H1 (cell line): ENCODE data around the gene DRAM1. TPM values are rescaled to one million over a fixed set of nuclear protein-coding genes. Genes with fewer than 3 reads are reported as not detected.

Experiments
- CTCF ChIA-PET: fragments of 300-600 bp; sonication (Branson Sonifier 250); formaldehyde crosslinking; loops from one replicate; lab custom pipeline; 2021; ENCODE audit not compliant: partially characterized antibody; lab: Charles Lee
- POLR2A ChIA-PET: fragments of 300-600 bp; sonication (Branson Sonifier 250); formaldehyde crosslinking; loops from one replicate; lab custom pipeline; 2021; ENCODE audit warnings: inconsistent platforms; ENCODE audit not compliant: partially characterized antibody; lab: Charles Lee
- DNase-seq, 2 experiments: peaks; one replicate each; pipeline versions ENCODE4 v3.0.0 to v3.0.0-alpha.2; 2010 to 2022; ENCODE audit warnings: low spot score in 2 of 2, low read depth in 1 of 2, mixed read lengths in 1 of 2
- FAIRE-seq: peaks from 2 replicates; lab custom pipeline; 2011; peaks lifted over from hg19 to GRCh38; lab: Jason Lieb, UNC
- H2AFZ ChIP-seq: 2 replicates; pipeline ENCODE4 v1.8.1; 2012; ENCODE audit warnings: low read length, inconsistent platforms
- H2AK5ac ChIP-seq: 2 replicates; pipeline ENCODE4 v1.6.1; 2013; ENCODE audit warnings: low read depth, low read length
- H2BK120ac ChIP-seq: replicated peaks from 2 replicates; pipeline ENCODE3; 2013; ENCODE audit warnings: low read depth, low read length, inconsistent platforms
- H2BK12ac ChIP-seq: 2 replicates; pipeline ENCODE4 v1.6.1; 2013; ENCODE audit warnings: low read depth, low read length
- H2BK15ac ChIP-seq: 2 replicates; pipeline ENCODE4 v1.6.1; 2013; ENCODE audit warnings: low read length
- H2BK20ac ChIP-seq: 2 replicates; pipeline ENCODE4 v1.6.1; 2013; ENCODE audit warnings: low read length
- H2BK5ac ChIP-seq: 2 replicates; pipeline ENCODE4 v1.6.1; 2013; ENCODE audit warnings: low read depth, low read length
- H3K14ac ChIP-seq: 2 replicates; pipeline ENCODE4 v1.6.1; 2013; ENCODE audit warnings: inconsistent platforms; ENCODE audit not compliant: insufficient read length
- H3K18ac ChIP-seq: 2 replicates; pipeline ENCODE4 v1.6.1; 2013; ENCODE audit warnings: low read length; ENCODE audit errors: extremely low read depth
- H3K23ac ChIP-seq: 2 replicates; pipeline ENCODE4 v1.6.1; 2013; ENCODE audit warnings: inconsistent platforms; ENCODE audit not compliant: insufficient read length
- H3K23me2 ChIP-seq: 2 replicates; pipeline ENCODE4 v1.6.1; 2013; ENCODE audit warnings: low read depth, low read length
- H3K27ac ChIP-seq: 2 replicates; pipeline ENCODE4 v1.6.1; 2011; ENCODE audit warnings: low read depth, low read length, inconsistent platforms
- H3K27me3 ChIP-seq, 4 experiments: replicated peaks in 1 of 4; 1 replicate in 1 of 4; 2 replicates in 3 of 4; pipeline versions ENCODE4 v1.6.1 to v1.8.1; 2011 to 2013; ENCODE audit warnings: low read length in 3 of 4, mild to moderate bottlenecking in 3 of 4, inconsistent platforms in 2 of 4, mixed read lengths in 2 of 4, moderate library complexity in 1 of 4; ENCODE audit not compliant: control insufficient read depth in 3 of 4, insufficient read depth in 3 of 4; ENCODE audit errors: extremely low read depth in 1 of 4
- H3K36me3 ChIP-seq, 4 experiments: 2 replicates each; pipeline versions ENCODE4 v1.6.1 to v1.8.1; 2011 to 2013; ENCODE audit warnings: mild to moderate bottlenecking in 4 of 4, low read length in 3 of 4, moderate library complexity in 2 of 4, control low read depth in 1 of 4, inconsistent platforms in 1 of 4; ENCODE audit not compliant: insufficient read depth in 4 of 4, control insufficient read depth in 2 of 4
- H3K4ac ChIP-seq: replicated peaks from 2 replicates; pipeline ENCODE3; 2013; ENCODE audit warnings: low read length, low read depth, mixed read lengths, inconsistent platforms; ENCODE audit not compliant: insufficient read length
- H3K4me1 ChIP-seq, 4 experiments: replicated peaks in 1 of 4; 1 replicate in 1 of 4; 2 replicates in 3 of 4; pipeline versions ENCODE4 v1.6.1 to v1.8.1; 2011 to 2013; ENCODE audit warnings: low read length in 3 of 4, inconsistent platforms in 2 of 4, mixed read lengths in 1 of 4; ENCODE audit not compliant: insufficient read depth in 4 of 4, control insufficient read depth in 3 of 4
- H3K4me2 ChIP-seq, 2 experiments: 2 replicates each; pipeline versions ENCODE4 v1.6.1 to v1.8.1; 2011 to 2013; ENCODE audit warnings: low read depth in 2 of 2, low read length in 2 of 2, control low read depth in 1 of 2, inconsistent platforms in 1 of 2, mild to moderate bottlenecking in 1 of 2; ENCODE audit not compliant: insufficient read depth in 1 of 2
- H3K4me3 ChIP-seq, 4 experiments: fragments of 200-600, 300-600 bp in 1 of 4; sonication (generic), shearing (Covaris generic), sonication (Bioruptor Twin) in 1 of 4; 2 replicates each; pipeline versions ENCODE4 v1.5.1 to v1.8.1; 2011 to 2016; ENCODE audit warnings: low read length in 4 of 4, low read depth in 3 of 4, control low read depth in 2 of 4, inconsistent platforms in 2 of 4, mild to moderate bottlenecking in 2 of 4, mixed read lengths in 1 of 4, moderate library complexity in 1 of 4; ENCODE audit not compliant: insufficient read depth in 2 of 4; ENCODE audit errors: extremely low read depth in 1 of 4
- H3K56ac ChIP-seq: replicated peaks from 2 replicates; pipeline ENCODE3; 2013; ENCODE audit warnings: low read depth, mild to moderate bottlenecking, mixed read lengths, low read length, inconsistent platforms; ENCODE audit not compliant: insufficient read length
- H3K79me1 ChIP-seq: 2 replicates; pipeline ENCODE4 v1.6.1; 2013; ENCODE audit warnings: low read depth, low read length, control low read depth
- H3K79me2 ChIP-seq, 2 experiments: 2 replicates each; pipeline versions ENCODE4 v1.6.1 to v1.8.1; 2012 to 2013; ENCODE audit warnings: low read length in 2 of 2, mild to moderate bottlenecking in 2 of 2, inconsistent platforms in 1 of 2; ENCODE audit not compliant: insufficient read depth in 2 of 2, control insufficient read depth in 1 of 2
- H3K9ac ChIP-seq, 4 experiments: replicated peaks in 1 of 4; 1 replicate in 1 of 4; 2 replicates in 3 of 4; pipeline versions ENCODE4 v1.6.1 to v1.8.1; 2011 to 2013; ENCODE audit warnings: low read depth in 3 of 4, low read length in 3 of 4, control low read depth in 2 of 4, mild to moderate bottlenecking in 2 of 4, moderate library complexity in 2 of 4, inconsistent platforms in 1 of 4; ENCODE audit errors: extremely low read depth in 1 of 4
- H3K9me3 ChIP-seq, 2 experiments: 2 replicates each; pipeline versions ENCODE4 v1.6.1 to v1.8.1; 2012 to 2013; ENCODE audit warnings: mild to moderate bottlenecking in 2 of 2, moderate library complexity in 2 of 2, control low read depth in 1 of 2, inconsistent platforms in 1 of 2, low read depth in 1 of 2, low read length in 1 of 2, mixed read lengths in 1 of 2; ENCODE audit not compliant: insufficient read depth in 2 of 2
- H4K20me1 ChIP-seq, 2 experiments: replicated peaks in 1 of 2; 2 replicates each; pipeline versions ENCODE3 to v1.8.1; 2011 to 2013; ENCODE audit warnings: inconsistent platforms in 2 of 2, low read length in 2 of 2, mild to moderate bottlenecking in 1 of 2; ENCODE audit not compliant: insufficient read depth in 2 of 2, control insufficient read depth in 1 of 2
- H4K5ac ChIP-seq: 2 replicates; pipeline ENCODE4 v1.6.1; 2013; ENCODE audit warnings: low read length, low read depth, mixed read lengths, inconsistent platforms; ENCODE audit not compliant: insufficient read length
- H4K8ac ChIP-seq: 2 replicates; pipeline ENCODE4 v1.8.0; 2013; ENCODE audit warnings: mild to moderate bottlenecking, moderate library complexity, low read length, inconsistent platforms; ENCODE audit not compliant: insufficient read depth; ENCODE audit errors: extremely low read depth
- H4K91ac ChIP-seq: replicated peaks from 2 replicates; pipeline ENCODE3; 2013; ENCODE audit warnings: low read length, mixed read lengths, inconsistent platforms; ENCODE audit not compliant: insufficient read length
- CTBP2 ChIP-seq: IDR thresholded peaks from 2 replicates; pipeline ENCODE4 v1.7.0; 2011; ENCODE audit warnings: borderline replicate concordance, mild to moderate bottlenecking, moderate library complexity, mixed read lengths, low read length; ENCODE audit not compliant: insufficient read depth, insufficient read length
- CTCF ChIP-seq, 3 experiments: IDR thresholded peaks; 1 replicate in 2 of 3; 2 replicates in 1 of 3; pipeline versions ENCODE4 v1.5.1 to v1.6.1; 2011; ENCODE audit warnings: low read length in 3 of 3, mild to moderate bottlenecking in 3 of 3, inconsistent platforms in 2 of 3, low read depth in 1 of 3, moderate library complexity in 1 of 3; ENCODE audit not compliant: insufficient read depth in 1 of 3; ENCODE audit errors: control extremely low read depth in 1 of 3
- JUND ChIP-seq: IDR thresholded peaks from 2 replicates; pipeline ENCODE4 v1.6.1; 2011; ENCODE audit warnings: mild to moderate bottlenecking, improper control_type of control experiment, low read length
- KDM5A ChIP-seq: fragments of 200-600 bp; IDR thresholded peaks from 2 replicates; pipeline ENCODE4 v1.7.1; 2012; ENCODE audit warnings: mild to moderate bottlenecking, low read length, inconsistent platforms, mixed read lengths
- RAD21 ChIP-seq, 2 experiments: IDR thresholded peaks in 1 of 2; conservative IDR thresholded peaks in 1 of 2; 2 replicates each; pipeline ENCODE4 v1.6.1; 2011; ENCODE audit warnings: low read depth in 2 of 2, low read length in 2 of 2, improper control_type of control experiment in 1 of 2, inconsistent platforms in 1 of 2, mild to moderate bottlenecking in 1 of 2, moderate library complexity in 1 of 2
- TEAD4 ChIP-seq: IDR thresholded peaks from 2 replicates; pipeline ENCODE4 v1.6.1; 2012; ENCODE audit warnings: low read depth, low read length, inconsistent platforms, mixed read lengths
- WGBS, 2 experiments: shearing (Covaris generic) in 1 of 2; methylation state at CpG; one replicate each; pipeline versions ENCODE4 v1.1.6 to v1.1.7; 2013 to 2015; ENCODE audit warnings: low lambda C conversion rate in 2 of 2, mixed read lengths in 2 of 2, inconsistent platforms in 1 of 2, low coverage in 1 of 2, missing lambda C conversion rate in 1 of 2; ENCODE audit not compliant: insufficient replicate concordance in 2 of 2, insufficient coverage in 1 of 2, insufficient read length in 1 of 2; ENCODE audit errors: extremely low coverage in 1 of 2, missing lambda C conversion rate in 1 of 2; 5-methylcytosine and 5-hydroxymethylcytosine counted together
- polyA plus RNA-seq, 7 experiments: library from polyadenylated mRNA; depleted of rRNA in 3 of 7; stranded (reverse) in 5 of 7; unstranded in 2 of 7; fragments of >200 nt in 5 of 7; fragments of 200-250 nt in 2 of 7; gene quantifications; 1 replicate in 5 of 7; 2 replicates in 1 of 7; 4 replicates in 1 of 7; pipeline versions ENCODE4 v1.2.1 to v1.2.3, GENCODE V29; 2011 to 2013; ENCODE audit warnings: missing spikeins in 2 of 7, mixed read lengths in 2 of 7
- total RNA-seq: library from RNA; stranded (reverse); fragmentation: NEBNext Ultra II Directional; extraction: Animal tissue kit (Norgen Biotek cat#: 25700); gene quantifications from 2 replicates; pipeline ENCODE4 v1.2.1, GENCODE V29; 2021
- TF ChIP-seq, protein P1 (sequence below): IDR thresholded peaks from 2 replicates; pipeline ENCODE4 v1.6.1; 2012; ENCODE audit warnings: inconsistent platforms

The DRAM1 gene
- total and polyA plus RNA-seq, 2 of the 8 experiments (the other 6 are each of a cell fraction or from before 2014, with no cell fraction given): 4.6 to 6.2 TPM

- H3K79me1 ChIP-seq: no peaks in the 10 kb centered on the region
- FAIRE-seq (no peak), DNase-seq (no peak)
- no peaks in the 10 kb centered on the region for H3K36me3 ChIP-seq
- H3K27ac ChIP-seq: no peak overlapping the region
- no peak overlapping the region for H3K4ac ChIP-seq
- no peak overlapping the region for H3K18ac ChIP-seq
- no peak overlapping the region for H2BK120ac ChIP-seq
- H3K23ac ChIP-seq: no peak overlapping the region
- peaks cover 0 to 5% (median under 1%) of the 10 kb centered on the region in 4 experiments; a peak in 3 of 7 replicates for H3K4me1 ChIP-seq
- H3K27me3 ChIP-seq: peaks cover 0 to 16% (median 8%) of the 10 kb centered on the region in 4 experiments; a peak in 4 of 7 replicates
- H4K5ac ChIP-seq: no peak overlapping the region
- no peaks in the 10 kb centered on the region for H3K79me2 ChIP-seq
- H2BK15ac ChIP-seq: no peak overlapping the region
- no peak overlapping the region for H3K4me2 ChIP-seq
- H2AFZ ChIP-seq: no peak overlapping the region
- H2BK20ac ChIP-seq: no peak overlapping the region
- ChIA-PET POLR2A (no interaction called here), CTCF (interaction anchor here (0.6 to 1.4 kb wide), 7 partner anchors 19 to 220 kb away, joined by 3 read pairs; no protein-coding TSS in a partner anchor)
- H3K9ac ChIP-seq: no peak overlapping the region
- H3K9me3 ChIP-seq: no peaks in the 10 kb centered on the region
- H4K8ac ChIP-seq: no peak overlapping the region
- H2BK5ac ChIP-seq: no peak overlapping the region
- peaks cover 10% of the 10 kb centered on the region; the same call in 1 of the 2 replicates for H3K23me2 ChIP-seq
- H4K20me1 ChIP-seq: no peaks in the 10 kb centered on the region
- H2AK5ac ChIP-seq: no peak overlapping the region
- no peak overlapping the region for H3K4me3 ChIP-seq
- H3K56ac ChIP-seq: no peak overlapping the region
- 93% methylated on average over 4 of the region's 4 CpGs; no CpG with 5 or more reads in 1 of the 2 experiments for WGBS, 2 experiments
- H4K91ac ChIP-seq: no peak overlapping the region
- no peak overlapping the region for H3K14ac ChIP-seq
- no peak overlapping the region for H2BK12ac ChIP-seq
- TF ChIP-seq CTCF (IDR thresholded peaks at IDR 0.05; ENCODE audit: control extremely low read depth in 1 of 3, insufficient read depth in 1 of 3, low read depth in 1 of 3, low read length in 3 of 3) (no peak), CTBP2 (no peak), RAD21 (IDR thresholded peaks at IDR 0.05 in 1 of 2, conservative IDR thresholded peaks at IDR 0.05 in 1 of 2; ENCODE audit: low read depth in 2 of 2, low read length in 2 of 2) (no peak), JUND (no peak), TEAD4 (no peak), KDM5A (no peak)
- TF ChIP-seq, protein P1, sequence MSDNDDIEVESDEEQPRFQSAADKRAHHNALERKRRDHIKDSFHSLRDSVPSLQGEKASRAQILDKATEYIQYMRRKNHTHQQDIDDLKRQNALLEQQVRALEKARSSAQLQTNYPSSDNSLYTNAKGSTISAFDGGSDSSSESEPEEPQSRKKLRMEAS: no peak
Observed at GRCh38 chr12:101881228-101881627, 3.8 kb downstream of the DRAM1 start.
